Activated CD8-positive, alpha-beta T cell treated with anti-CD3 and anti-CD28 coated beads for 36 hours (primary cell): ENCODE measurements around the gene DEPP1. TPM values are rescaled to one million over a fixed set of nuclear protein-coding genes. Genes with fewer than 3 reads are reported as not detected.

Source experiments
- ATAC-seq: fragments of 200-7000 bp; cut with Tn5 transposase; one replicate; pipeline ENCODE4 v1.10.0; 2021; ENCODE audit warnings: mild to moderate bottlenecking, moderate library complexity
- CTCF ChIA-PET: fragments of 350-600 bp; sonication (Branson Sonifier 250); formaldehyde crosslinking; loops from one replicate; lab custom pipeline; 2021; ENCODE audit warnings: antibody characterized with exemption; lab: Charles Lee
- POLR2A ChIA-PET: fragments of 350-600 bp; sonication (Branson Sonifier 250); formaldehyde crosslinking; loops from one replicate; lab custom pipeline; 2021; ENCODE audit warnings: antibody characterized with exemption; lab: Charles Lee
- DNase-seq: peaks from one replicate; pipeline ENCODE4 v3.0.0-alpha.2; 2020
- H3K27ac Mint-ChIP-seq: one replicate; pipeline ENCODE4 v1.8.0; 2021; ENCODE audit warnings: mild to moderate bottlenecking, mixed read lengths
- H3K27me3 Mint-ChIP-seq: one replicate; pipeline ENCODE4 v1.8.0; 2021; ENCODE audit warnings: mixed read lengths
- H3K36me3 Mint-ChIP-seq: one replicate; pipeline ENCODE4 v1.8.0; 2021; ENCODE audit warnings: low read depth, mixed read lengths
- H3K4me1 Mint-ChIP-seq: one replicate; pipeline ENCODE4 v1.8.0; 2021; ENCODE audit warnings: low read depth, mixed read lengths
- H3K4me3 Mint-ChIP-seq: one replicate; pipeline ENCODE4 v1.8.0; 2021; ENCODE audit warnings: mild to moderate bottlenecking, moderate library complexity, mixed read lengths
- H3K9me3 Mint-ChIP-seq: one replicate; pipeline ENCODE4 v1.8.0; 2021; ENCODE audit warnings: mixed read lengths
- CTCF ChIP-seq: fragments of 200-600 bp; IDR thresholded peaks from one replicate; pipeline ENCODE4 v1.8.0; 2022; ENCODE audit warnings: antibody characterized with exemption, mild to moderate bottlenecking
- intact Hi-C: fragments of 100-400 bp; cut with micrococcal nuclease; formaldehyde crosslinking; loops from one replicate; pipeline ENCODE4 v1.10.0; 2022
- total RNA-seq, 2 experiments: library from RNA; stranded (reverse); gene quantifications; one replicate each; pipeline ENCODE4 v1.2.3, GENCODE V29; 2021

DEPP1 gene
- total RNA-seq, 2 experiments from 2014 or later, result 0.16 to 0.27 TPM

- ChIA-PET POLR2A (interaction anchor here (1.0 kb wide), 1 partner anchor 22 kb away, joined by 3 read pairs; no protein-coding TSS in a partner anchor), CTCF (no interaction called here)
- Mint-ChIP-seq H3K36me3 (no peaks in the 10 kb centered on the region), H3K4me3 (no peak overlapping the region), H3K9me3 (no peaks in the 10 kb centered on the region), H3K4me1 (no peaks in the 10 kb centered on the region), H3K27ac (no peak overlapping the region), H3K27me3 (no peaks in the 10 kb centered on the region)
- no peak for ATAC-seq
- intact Hi-C loops, result no loop called here
- no peak for DNase-seq
- no peak for TF ChIP-seq CTCF
Observed at GRCh38 chr10:44927352-44927751, 51.3 kb downstream of the DEPP1 start.

- DNase-seq, result no peak
- no peak overlapping the region for H3K4me3 Mint-ChIP-seq
- no peaks in the 10 kb centered on the region for H3K36me3 Mint-ChIP-seq
- H3K9me3 Mint-ChIP-seq, result no peaks in the 10 kb centered on the region
- no peaks in the 10 kb centered on the region for H3K4me1 Mint-ChIP-seq
- no peak for TF ChIP-seq CTCF
- ChIA-PET POLR2A (interaction anchor here (1.0 kb wide), 1 partner anchor 22 kb away, joined by 3 read pairs; no protein-coding TSS in a partner anchor), CTCF (no interaction called here)
- intact Hi-C loops, result no loop called here
- H3K27ac Mint-ChIP-seq, result no peak overlapping the region
- H3K27me3 Mint-ChIP-seq, result no peaks in the 10 kb centered on the region
- no peak for ATAC-seq
Observed at GRCh38 chr10:44926751-44927351, 51.8 kb downstream of the DEPP1 start.

Other genes starting within 250 kb of the DEPP1 start
- not detected for gene TMEM72, start 67.5 kb downstream of the DEPP1 start, total RNA-seq
- 1 to 10 TPM; 1.8 to 1.9 TPM for gene RASSF4, start 19.0 kb downstream of the DEPP1 start, total RNA-seq
- 10 to 100 TPM; 34.4 to 37.6 TPM for gene ZNF22, start 22.1 kb upstream of the DEPP1 start, total RNA-seq